Activated CD4-positive, alpha-beta T cell treated with anti-CD3 and anti-CD28 coated beads for 36 hours (primary cell): ENCODE measurements around the gene NIN. TPM values are rescaled to one million over a fixed set of nuclear protein-coding genes. Genes with fewer than 3 reads are reported as not detected.
A peak's percentile ranks its signal among the peaks of the same experiment; 100 is the strongest.

Experiments used
- ATAC-seq: fragments of 200-7000 bp; cut with Tn5 transposase; one replicate; pipeline ENCODE4 v1.10.0; 2021; ENCODE audit warnings: mild to moderate bottlenecking, moderate library complexity
- CTCF ChIA-PET: fragments of 350-600 bp; sonication (Branson Sonifier 250); formaldehyde crosslinking; loops from one replicate; lab custom pipeline; 2021; ENCODE audit warnings: antibody characterized with exemption; lab: Charles Lee
- POLR2A ChIA-PET: fragments of 350-600 bp; sonication (Branson Sonifier 250); formaldehyde crosslinking; loops from one replicate; lab custom pipeline; 2021; ENCODE audit warnings: antibody characterized with exemption, inconsistent platforms; lab: Charles Lee
- DNase-seq: peaks from one replicate; pipeline ENCODE4 v3.0.0-alpha.2; 2020
- H3K27ac Mint-ChIP-seq: one replicate; pipeline ENCODE4 v1.8.0; 2021; ENCODE audit warnings: mixed read lengths
- H3K27me3 Mint-ChIP-seq: one replicate; pipeline ENCODE4 v1.8.0; 2021; ENCODE audit warnings: mixed read lengths
- H3K36me3 Mint-ChIP-seq: one replicate; pipeline ENCODE4 v1.8.0; 2021; ENCODE audit warnings: low read depth, mixed read lengths
- H3K4me1 Mint-ChIP-seq: one replicate; pipeline ENCODE4 v1.8.0; 2021; ENCODE audit warnings: mixed read lengths
- H3K4me3 Mint-ChIP-seq: one replicate; pipeline ENCODE4 v1.8.0; 2021; ENCODE audit warnings: mild to moderate bottlenecking, moderate library complexity, mixed read lengths
- H3K9me3 Mint-ChIP-seq: one replicate; pipeline ENCODE4 v1.8.0; 2021; ENCODE audit warnings: low read depth, mixed read lengths
- intact Hi-C, 2 experiments: fragments of 100-400 bp; cut with DNase I in 1 of 2; cut with micrococcal nuclease in 1 of 2; formaldehyde crosslinking; loops; one replicate each; pipeline versions ENCODE4 v1.14.2 to v1.15.1; 2022 to 2024; cut with DNase I, micrococcal nuclease
- total RNA-seq, 2 experiments: library from RNA; stranded (reverse); gene quantifications; one replicate each; pipeline ENCODE4 v1.2.3, GENCODE V29; 2021

NIN gene
- total RNA-seq, 2 experiments from 2014 or later: 47.5 to 53.8 TPM

GRCh38 chr14:50744231-50744630 is 86.7 kb downstream of the NIN start:
- ChIA-PET CTCF (interaction anchor here (0.9 kb wide), 1 partner anchor 31 kb away, joined by 3 read pairs; no protein-coding TSS in a partner anchor), POLR2A (no interaction called here)
- intact Hi-C loops: no loop called here
- DNase-seq (no peak), ATAC-seq (no peak)
- Mint-ChIP-seq H3K27me3 (no peaks in the 10 kb centered on the region), H3K9me3 (no peaks in the 10 kb centered on the region), H3K4me1 (peaks cover 25% of the 10 kb centered on the region), H3K36me3 (peaks cover 46% of the 10 kb centered on the region), H3K27ac (no peak overlapping the region), H3K4me3 (no peak overlapping the region)

- H3K36me3 Mint-ChIP-seq: peaks cover 47% of the 10 kb centered on the region
- ATAC-seq (peak; percentile 6), DNase-seq (peak; percentile 21)
- intact Hi-C loops: no loop called here
- CTCF ChIA-PET: interaction anchor here (1.1 kb wide), 1 partner anchor 13 kb away, joined by 3 read pairs; no protein-coding TSS in a partner anchor
- POLR2A ChIA-PET: interaction anchor here (0.8 kb wide), 1 partner anchor 21 kb away, joined by 3 read pairs; no protein-coding TSS in a partner anchor
- peaks cover 42% of the 10 kb centered on the region for H3K4me1 Mint-ChIP-seq
- H3K27me3 Mint-ChIP-seq: no peaks in the 10 kb centered on the region
- H3K9me3 Mint-ChIP-seq: no peaks in the 10 kb centered on the region
- no peak overlapping the region for H3K4me3 Mint-ChIP-seq
- H3K27ac Mint-ChIP-seq: no peak overlapping the region
These were observed 89.4 kb downstream of the NIN start for GRCh38 chr14:50741567-50741966.

- intact Hi-C loops: no loop called here
- Mint-ChIP-seq H3K9me3 (no peaks in the 10 kb centered on the region), H3K27me3 (no peaks in the 10 kb centered on the region), H3K4me1 (peaks cover 43% of the 10 kb centered on the region), H3K36me3 (peaks cover 44% of the 10 kb centered on the region), H3K4me3 (no peak overlapping the region), H3K27ac (peak overlapping the region; percentile 60)
- ChIA-PET POLR2A (no interaction called here), CTCF (interaction anchor here (1.0 to 2.0 kb wide), 4 partner anchors 12 to 35 kb away, joined by 3 to 9 read pairs (median 3); no protein-coding TSS in a partner anchor)
- DNase-seq: no peak
- ATAC-seq: no peak
These were observed 90.1 kb downstream of the NIN start for GRCh38 chr14:50740856-50741255.

- CTCF ChIA-PET: interaction anchor here (0.6 to 2.0 kb wide), 5 partner anchors 13 to 39 kb away, joined by 3 to 9 read pairs (median 5); no protein-coding TSS in a partner anchor
- ATAC-seq (no peak), DNase-seq (no peak)
- POLR2A ChIA-PET: no interaction called here
- Mint-ChIP-seq H3K27ac (no peak overlapping the region), H3K36me3 (peaks cover 54% of the 10 kb centered on the region), H3K4me1 (peaks cover 43% of the 10 kb centered on the region), H3K4me3 (no peak overlapping the region), H3K27me3 (no peaks in the 10 kb centered on the region), H3K9me3 (no peaks in the 10 kb centered on the region)
- intact Hi-C loops: no loop called here
These were observed 91.8 kb downstream of the NIN start for GRCh38 chr14:50739186-50739585.

- intact Hi-C loops: loop anchor here (1.0 kb wide), 2 partner anchors 11 to 25 kb away; no protein-coding TSS in a partner anchor
- H3K27me3 Mint-ChIP-seq: no peaks in the 10 kb centered on the region
- H3K36me3 Mint-ChIP-seq: peaks cover 55% of the 10 kb centered on the region
- ChIA-PET POLR2A (interaction anchor here (0.6 to 1.2 kb wide), 5 partner anchors 9 to 69 kb away, joined by 3 to 10 read pairs (median 4); partner anchors contain the start of gene SAV1), CTCF (interaction anchor here (0.6 to 2.8 kb wide), 9 partner anchors 10 to 136 kb away, joined by 3 to 31 read pairs (median 5); no protein-coding TSS in a partner anchor)
- no peak overlapping the region for H3K4me3 Mint-ChIP-seq
- H3K27ac Mint-ChIP-seq: peak overlapping the region; percentile 51
- peak; percentile 95 for ATAC-seq
- DNase-seq: peak; percentile 68
- peaks cover 43% of the 10 kb centered on the region for H3K4me1 Mint-ChIP-seq
- no peaks in the 10 kb centered on the region for H3K9me3 Mint-ChIP-seq
These were observed 94.0 kb downstream of the NIN start for GRCh38 chr14:50736932-50737419.

GRCh38 chr14:50734950-50735695 is 95.8 kb downstream of the NIN start:
- Mint-ChIP-seq H3K4me3 (no peak overlapping the region), H3K27me3 (no peaks in the 10 kb centered on the region), H3K9me3 (no peaks in the 10 kb centered on the region), H3K27ac (no peak overlapping the region), H3K36me3 (peaks cover 59% of the 10 kb centered on the region), H3K4me1 (peaks cover 27% of the 10 kb centered on the region)
- DNase-seq (no peak), ATAC-seq (no peak)
- intact Hi-C loops: no loop called here
- POLR2A ChIA-PET: no interaction called here
- CTCF ChIA-PET: interaction anchor here (1.1 to 2.4 kb wide), 3 partner anchors 24 to 51 kb away, joined by 3 to 9 read pairs (median 3); no protein-coding TSS in a partner anchor

GRCh38 chr14:50733494-50733893 is 97.5 kb downstream of the NIN start:
- no peak for ATAC-seq
- Mint-ChIP-seq H3K4me3 (no peak overlapping the region), H3K27ac (no peak overlapping the region), H3K27me3 (no peaks in the 10 kb centered on the region), H3K9me3 (no peaks in the 10 kb centered on the region), H3K36me3 (peaks cover 68% of the 10 kb centered on the region), H3K4me1 (peaks cover 13% of the 10 kb centered on the region)
- intact Hi-C loops: no loop called here
- POLR2A ChIA-PET: no interaction called here
- no peak for DNase-seq
- CTCF ChIA-PET: interaction anchor here (1.3 kb wide), 1 partner anchor 23 kb away, joined by 3 read pairs; no protein-coding TSS in a partner anchor

GRCh38 chr14:50728836-50729235 is 102.1 kb downstream of the NIN start:
- H3K27me3 Mint-ChIP-seq: no peaks in the 10 kb centered on the region
- CTCF ChIA-PET: interaction anchor here (0.8 to 4.4 kb wide), 8 partner anchors 8 to 131 kb away, joined by 3 to 31 read pairs (median 4); no protein-coding TSS in a partner anchor
- intact Hi-C loops: loop anchor here in 1 of 2 experiments (5.0 kb wide), 3 partner anchors 62 to 133 kb away; partner anchors contain the start of gene SAV1

GRCh38 chr14:50726372-50727107 is 104.4 kb downstream of the NIN start:
- intact Hi-C loops: loop anchor here (1.0 to 5.0 kb wide), 12 partner anchors 11 to 496 kb away; partner anchors contain the start of genes SAV1 (in 2 of the 2) and SOS2 (in 1 of the 2)
- H3K36me3 Mint-ChIP-seq: peaks cover 71% of the 10 kb centered on the region
- peak overlapping the region; percentile 95 for H3K27ac Mint-ChIP-seq
- CTCF ChIA-PET: interaction anchor here (0.6 to 4.6 kb wide), 12 partner anchors 10 to 406 kb away, joined by 3 to 35 read pairs (median 4); no protein-coding TSS in a partner anchor
- H3K4me3 Mint-ChIP-seq: peak overlapping the region; percentile 39
- peak; percentile 31 for DNase-seq
- no peaks in the 10 kb centered on the region for H3K27me3 Mint-ChIP-seq
- POLR2A ChIA-PET: interaction anchor here (0.6 to 1.9 kb wide), 4 partner anchors 11 to 130 kb away, joined by 3 to 11 read pairs (median 5); partner anchors contain the start of gene SAV1
- peaks cover 32% of the 10 kb centered on the region for H3K4me1 Mint-ChIP-seq
- no peaks in the 10 kb centered on the region for H3K9me3 Mint-ChIP-seq
- peak; percentile 93 for ATAC-seq

More at GRCh38 chr14:50728836-50729235, 102.1 kb downstream of the NIN start:
- Mint-ChIP-seq H3K4me3 (no peak overlapping the region), H3K9me3 (no peaks in the 10 kb centered on the region), H3K36me3 (peaks cover 74% of the 10 kb centered on the region), H3K27ac (no peak overlapping the region), H3K4me1 (peaks cover 32% of the 10 kb centered on the region)
- ATAC-seq: no peak
- POLR2A ChIA-PET: interaction anchor here (0.6 kb wide), 1 partner anchor 130 kb away, joined by 3 read pairs; no protein-coding TSS in a partner anchor
- no peak for DNase-seq

GRCh38 chr14:50725761-50726160 is 105.2 kb downstream of the NIN start:
- peaks cover 32% of the 10 kb centered on the region for H3K4me1 Mint-ChIP-seq
- peak; percentile 40 for ATAC-seq
- peak overlapping the region; percentile 39 for H3K4me3 Mint-ChIP-seq
- no peaks in the 10 kb centered on the region for H3K27me3 Mint-ChIP-seq
- H3K27ac Mint-ChIP-seq: peak overlapping the region; percentile 95
- no peaks in the 10 kb centered on the region for H3K9me3 Mint-ChIP-seq
- DNase-seq: no peak
- ChIA-PET CTCF (interaction anchor here (0.6 to 4.6 kb wide), 12 partner anchors 11 to 1092 kb away, joined by 3 to 35 read pairs (median 4); no protein-coding TSS in a partner anchor), POLR2A (interaction anchor here (0.8 to 1.9 kb wide), 3 partner anchors 11 to 61 kb away, joined by 3 to 11 read pairs (median 7); no protein-coding TSS in a partner anchor)
- intact Hi-C loops: loop anchor here (1.0 to 5.0 kb wide), 12 partner anchors 12 to 495 kb away; partner anchors contain the start of genes SAV1 (in 2 of the 2) and SOS2 (in 1 of the 2)
- peaks cover 70% of the 10 kb centered on the region for H3K36me3 Mint-ChIP-seq
